ENCODE results near the gene PHLDB3.

The PHLDB3 gene

DNA sequence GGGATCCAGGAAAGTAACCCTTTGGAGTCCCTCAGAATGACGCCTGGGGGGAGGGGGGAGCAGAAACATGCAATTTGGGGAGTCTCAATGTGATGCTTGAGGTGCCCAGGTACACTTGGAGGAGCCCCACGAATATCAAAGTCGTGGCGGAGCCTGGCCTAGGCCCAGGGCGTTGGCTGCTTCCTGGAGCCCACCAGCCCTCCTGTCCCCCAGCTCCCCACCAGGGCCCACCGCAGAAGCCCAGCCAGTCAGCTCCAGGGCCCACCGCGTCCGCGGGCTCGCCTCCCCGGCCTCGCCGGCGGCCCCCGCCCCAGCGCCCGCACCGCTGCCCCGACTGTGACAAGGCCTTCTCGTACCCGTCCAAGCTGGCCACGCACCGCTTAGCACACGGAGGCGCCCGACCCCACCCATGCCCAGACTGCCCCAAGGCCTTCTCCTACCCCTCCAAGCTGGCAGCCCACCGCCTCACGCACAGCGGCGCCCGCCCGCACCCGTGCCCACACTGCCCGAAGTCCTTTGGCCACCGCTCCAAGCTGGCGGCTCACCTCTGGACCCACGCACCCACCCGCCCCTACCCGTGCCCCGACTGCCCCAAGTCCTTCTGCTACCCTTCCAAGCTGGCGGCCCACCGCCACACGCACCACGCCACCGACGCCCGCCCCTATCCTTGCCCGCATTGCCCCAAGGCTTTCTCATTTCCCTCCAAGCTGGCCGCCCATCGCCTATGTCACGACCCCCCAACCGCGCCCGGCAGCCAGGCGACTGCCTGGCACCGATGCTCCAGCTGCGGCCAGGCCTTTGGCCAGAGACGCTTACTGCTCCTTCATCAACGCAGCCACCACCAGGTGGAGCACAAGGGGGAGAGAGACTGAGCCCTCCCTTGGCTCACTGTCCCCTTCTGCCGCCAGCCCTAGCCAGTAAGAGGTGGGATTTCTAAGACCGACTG, 30.5 kb upstream of the PHLDB3 start:
- no peak overlapping the region for H3K4me3 ChIP-seq (ENCODE audit: low read depth, low read length)
- DNase-seq (ENCODE audit: low read depth), result no peak
- TF ChIP-seq CTCF (IDR thresholded peaks at IDR 0.05; ENCODE audit: control insufficient read depth, extremely low read depth, insufficient read depth), result no peak

DNA sequence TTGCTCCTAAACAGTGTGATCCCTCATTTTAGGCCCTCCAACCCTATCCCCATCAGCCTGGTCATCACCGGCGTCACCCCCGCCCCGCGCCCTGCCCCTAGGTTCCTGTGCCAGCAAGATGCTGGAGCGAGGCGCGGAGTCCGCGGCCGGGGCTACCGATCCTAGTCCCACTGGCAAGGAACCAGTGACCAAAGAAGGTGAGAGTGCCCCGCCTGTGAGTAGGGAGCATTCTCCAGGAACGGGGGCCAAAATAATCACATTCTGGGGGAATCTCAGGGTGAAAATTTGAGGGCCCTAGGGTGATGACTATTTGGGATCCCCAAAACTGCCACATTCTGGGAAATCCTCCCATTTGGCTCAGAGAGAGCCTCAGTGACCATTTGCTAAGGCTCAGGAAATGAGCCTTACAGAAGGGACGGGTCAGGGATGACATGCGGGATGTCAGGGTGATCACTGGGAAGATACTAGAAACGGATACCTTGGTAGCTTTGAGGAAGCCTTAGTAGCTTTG, 29.8 kb upstream of the PHLDB3 start:
- DNase-seq (ENCODE audit: low read depth), result no peak
- TF ChIP-seq CTCF (IDR thresholded peaks at IDR 0.05; ENCODE audit: control insufficient read depth, extremely low read depth, insufficient read depth), result no peak
- H3K4me3 ChIP-seq (ENCODE audit: low read depth, low read length), result no peak overlapping the region

DNA sequence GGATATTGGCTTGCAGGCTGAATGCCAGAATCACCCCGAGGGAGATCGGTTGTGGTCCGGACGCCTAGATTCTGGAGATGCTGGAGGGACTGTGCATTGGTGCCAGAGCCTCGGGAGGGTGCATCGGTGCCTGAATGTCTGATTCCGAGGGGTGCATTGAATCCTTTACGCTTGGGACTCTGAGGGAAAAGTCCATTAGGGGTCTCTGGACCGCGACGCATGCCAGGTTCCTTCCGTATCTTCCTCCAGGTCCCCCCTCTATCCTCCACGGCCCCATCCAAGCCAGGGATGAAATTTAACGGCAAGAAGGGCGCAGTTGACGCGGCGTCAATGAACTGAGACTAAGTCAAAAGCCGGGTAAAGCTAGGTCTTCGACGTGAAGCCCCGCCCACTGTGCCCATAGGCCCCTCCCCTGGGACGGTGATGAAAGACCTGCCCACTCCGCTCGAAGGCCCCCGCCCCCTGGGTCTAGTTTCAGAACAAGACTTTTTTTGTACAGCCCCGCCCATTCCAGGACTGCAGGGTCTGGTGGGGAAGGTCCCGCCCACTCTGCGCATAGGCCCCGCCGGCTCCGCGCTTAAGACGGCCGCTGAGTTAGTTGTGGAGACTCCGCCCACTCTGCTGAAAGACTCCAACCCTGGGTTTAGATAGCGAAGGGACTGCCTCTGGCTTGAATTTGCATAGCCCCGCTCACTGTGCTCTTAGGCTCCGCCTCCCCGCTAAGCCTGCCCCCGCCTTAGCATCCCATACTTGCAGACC, 29.2 kb upstream of the PHLDB3 start:
- DNase-seq (ENCODE audit: low read depth), result peak; percentile 82
- TF ChIP-seq CTCF (IDR thresholded peaks at IDR 0.05; ENCODE audit: control insufficient read depth, extremely low read depth, insufficient read depth), result no peak
- peak overlapping the region; percentile 47 for H3K4me3 ChIP-seq (ENCODE audit: low read depth, low read length)

GRCh38 chr19:43532962-43533545, 28.5 kb upstream of the PHLDB3 start, which contains the start of gene ZNF575:
Gene ZNF575, plus strand, starts transcription at chr19:43533188. Its CDS starts 1,235 bp downstream, at chr19:43534423.
- H3K4me3 ChIP-seq (ENCODE audit: low read depth, low read length), result peak within 1 kb of the TSS; percentile 47
- peak; percentile 50 for DNase-seq (ENCODE audit: low read depth)
- TF ChIP-seq CTCF (IDR thresholded peaks at IDR 0.05; ENCODE audit: control insufficient read depth, extremely low read depth, insufficient read depth), result no peak

GRCh38 chr19:43532571-43532961, 28.0 kb upstream of the PHLDB3 start:
- DNase-seq (ENCODE audit: low read depth), result peak; percentile 53
- TF ChIP-seq CTCF (IDR thresholded peaks at IDR 0.05; ENCODE audit: control insufficient read depth, extremely low read depth, insufficient read depth), result no peak
- peak overlapping the region; percentile 47 for H3K4me3 ChIP-seq (ENCODE audit: low read depth, low read length)

GRCh38 chr19:43527860-43528622, 23.5 kb upstream of the PHLDB3 start:
- TF ChIP-seq CTCF (IDR thresholded peaks at IDR 0.05; ENCODE audit: control insufficient read depth, extremely low read depth, insufficient read depth), result no peak
- DNase-seq (ENCODE audit: low read depth), result no peak
- no peak overlapping the region for H3K4me3 ChIP-seq (ENCODE audit: low read depth, low read length)
